GM12864 (cell line): Measurements from ENCODE around the gene POMT2.

Source experiments
- DNase-seq: peaks from one replicate; pipeline ENCODE4 v3.0.0-alpha.2; 2011; ENCODE audit warnings: low read depth
- H3K4me3 ChIP-seq: 2 replicates; pipeline ENCODE4 v1.5.1; 2011; ENCODE audit warnings: mild to moderate bottlenecking, low read depth, low read length, control low read depth
- TF ChIP-seq, protein P1 (sequence below): IDR thresholded peaks from 2 replicates; pipeline ENCODE4 v1.5.1; 2011; ENCODE audit warnings: low read depth, mild to moderate bottlenecking, moderate library complexity, low read length, control low read depth, inconsistent platforms; ENCODE audit errors: missing control alignments

Gene POMT2

DNA sequence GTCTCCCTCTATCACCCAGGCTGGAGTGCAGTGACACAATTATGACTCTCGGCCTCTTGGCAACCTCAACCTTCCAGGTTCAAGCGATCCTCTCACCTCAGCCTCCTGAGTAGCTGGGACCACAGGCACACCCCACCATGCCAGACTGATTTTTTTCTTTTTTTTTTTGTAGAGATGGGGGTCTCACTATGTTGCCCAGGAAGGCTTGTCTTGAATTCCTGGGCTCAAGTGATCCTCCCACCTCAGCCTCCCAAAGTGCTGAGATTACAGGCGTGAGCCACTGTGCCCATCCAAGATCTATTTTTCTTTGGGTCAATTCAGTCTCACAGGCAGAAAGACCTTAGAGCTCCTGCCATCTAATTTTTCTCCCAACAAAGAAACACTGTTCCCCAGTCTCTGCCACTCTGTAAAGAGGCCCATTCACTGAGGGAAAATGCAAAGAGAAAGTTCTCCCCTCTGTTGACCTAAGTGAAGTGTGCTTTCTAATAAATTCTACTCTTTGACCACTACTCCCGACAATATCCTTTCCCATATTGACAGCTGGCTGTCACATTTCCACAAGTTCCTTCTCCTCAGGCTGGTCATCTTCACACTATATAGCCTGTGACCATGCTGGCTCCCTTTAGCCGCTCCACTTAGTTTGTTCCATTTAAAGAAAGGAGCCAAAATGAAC is 32.9 kb upstream of the POMT2 start:
- TF ChIP-seq, protein P1, sequence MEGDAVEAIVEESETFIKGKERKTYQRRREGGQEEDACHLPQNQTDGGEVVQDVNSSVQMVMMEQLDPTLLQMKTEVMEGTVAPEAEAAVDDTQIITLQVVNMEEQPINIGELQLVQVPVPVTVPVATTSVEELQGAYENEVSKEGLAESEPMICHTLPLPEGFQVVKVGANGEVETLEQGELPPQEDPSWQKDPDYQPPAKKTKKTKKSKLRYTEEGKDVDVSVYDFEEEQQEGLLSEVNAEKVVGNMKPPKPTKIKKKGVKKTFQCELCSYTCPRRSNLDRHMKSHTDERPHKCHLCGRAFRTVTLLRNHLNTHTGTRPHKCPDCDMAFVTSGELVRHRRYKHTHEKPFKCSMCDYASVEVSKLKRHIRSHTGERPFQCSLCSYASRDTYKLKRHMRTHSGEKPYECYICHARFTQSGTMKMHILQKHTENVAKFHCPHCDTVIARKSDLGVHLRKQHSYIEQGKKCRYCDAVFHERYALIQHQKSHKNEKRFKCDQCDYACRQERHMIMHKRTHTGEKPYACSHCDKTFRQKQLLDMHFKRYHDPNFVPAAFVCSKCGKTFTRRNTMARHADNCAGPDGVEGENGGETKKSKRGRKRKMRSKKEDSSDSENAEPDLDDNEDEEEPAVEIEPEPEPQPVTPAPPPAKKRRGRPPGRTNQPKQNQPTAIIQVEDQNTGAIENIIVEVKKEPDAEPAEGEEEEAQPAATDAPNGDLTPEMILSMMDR, result no peak
- DNase-seq, result no peak
- H3K4me3 ChIP-seq, result no peak overlapping the region

DNA sequence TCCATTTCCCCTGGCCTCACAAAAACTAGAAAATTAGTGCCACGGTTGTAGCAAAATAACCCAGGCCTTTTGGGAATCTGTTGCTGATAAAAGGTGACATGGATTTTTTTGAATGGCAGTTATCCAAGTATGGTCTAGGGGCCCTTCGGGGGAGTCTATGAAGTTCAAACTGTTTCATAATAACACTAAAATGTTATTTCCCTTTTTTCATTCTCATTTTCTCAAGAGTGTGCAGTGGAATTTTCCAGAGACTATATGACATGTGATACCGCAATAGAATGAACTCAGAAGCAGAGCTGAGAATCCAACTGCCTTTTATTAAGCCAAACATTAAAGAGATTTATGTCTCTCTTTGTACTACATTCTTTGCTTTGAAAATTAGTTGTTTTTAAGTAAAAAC is 27.1 kb upstream of the POMT2 start:
- TF ChIP-seq, protein P1, result no peak
- DNase-seq, result no peak
- H3K4me3 ChIP-seq, result no peak overlapping the region

DNA sequence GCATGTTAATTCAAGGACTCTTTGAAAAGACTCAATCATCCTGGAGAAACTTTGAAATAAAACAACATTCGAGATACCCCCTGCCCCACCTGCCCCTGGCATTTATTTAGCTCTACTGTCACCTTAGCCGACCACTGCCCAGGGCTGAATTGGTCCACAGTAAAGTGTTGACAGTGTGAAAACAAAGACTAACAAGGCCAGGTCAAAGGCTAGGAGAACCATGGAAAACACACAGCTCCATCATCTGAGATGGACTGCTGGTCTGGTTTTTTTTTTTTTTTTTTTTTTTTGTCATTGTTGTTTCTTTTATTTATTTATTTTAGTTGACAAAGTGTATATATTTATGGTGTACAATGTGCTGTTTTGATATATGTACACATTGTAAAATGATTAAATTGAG is 25.8 kb upstream of the POMT2 start:
- TF ChIP-seq, protein P1, result no peak
- no peak overlapping the region for H3K4me3 ChIP-seq
- no peak for DNase-seq

DNA sequence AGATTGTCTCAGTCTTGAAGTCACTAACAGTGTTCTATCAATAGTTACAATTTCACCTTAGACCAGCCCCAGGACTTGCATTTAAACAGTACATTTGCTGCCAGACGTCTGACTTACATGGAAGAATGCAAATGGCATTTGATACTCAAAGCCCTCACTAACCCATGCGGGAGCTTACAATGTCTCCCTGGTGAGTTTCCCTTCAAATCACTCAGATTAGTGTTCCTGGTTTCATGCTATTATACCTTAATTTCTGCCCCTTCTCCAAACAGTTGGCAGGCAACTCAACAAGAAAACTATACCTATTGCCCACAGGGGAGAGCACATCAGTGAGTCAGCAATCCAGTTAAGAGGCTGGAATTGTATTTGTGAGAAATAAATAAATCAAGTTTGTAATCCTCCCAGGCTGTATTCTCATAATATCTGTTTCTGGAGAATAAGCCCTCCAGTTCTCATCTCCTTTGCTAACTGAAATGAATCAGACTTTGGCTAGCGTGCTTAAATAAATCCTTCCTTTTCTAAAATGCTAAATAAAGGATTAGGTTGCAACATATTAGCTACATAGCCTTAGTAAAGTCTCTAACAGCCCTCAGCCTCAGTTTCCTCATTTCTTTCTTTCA is 23.8 kb upstream of the POMT2 start:
- no peak for DNase-seq
- TF ChIP-seq, protein P1, result no peak
- no peak overlapping the region for H3K4me3 ChIP-seq

DNA sequence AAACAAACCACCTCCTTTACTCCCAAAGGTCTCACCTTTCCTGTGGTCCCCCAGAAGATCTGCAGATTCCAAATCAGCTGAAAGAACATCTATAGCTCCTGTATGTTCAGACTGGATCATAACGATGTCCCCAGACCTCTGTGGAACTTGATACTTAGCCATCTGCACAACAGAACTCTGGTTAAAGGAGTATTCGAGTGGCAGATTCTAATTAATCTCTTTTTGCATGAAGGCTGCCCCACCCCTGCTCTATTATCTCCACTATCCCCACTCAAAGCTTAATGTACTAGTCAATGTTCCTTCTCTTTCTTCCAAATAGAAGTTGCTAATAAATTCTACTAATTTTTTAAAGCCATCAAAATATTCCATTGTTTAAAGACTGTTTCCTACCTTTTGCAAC is 23.0 kb upstream of the POMT2 start:
- TF ChIP-seq, protein P1, result no peak
- DNase-seq, result no peak
- no peak overlapping the region for H3K4me3 ChIP-seq

DNA sequence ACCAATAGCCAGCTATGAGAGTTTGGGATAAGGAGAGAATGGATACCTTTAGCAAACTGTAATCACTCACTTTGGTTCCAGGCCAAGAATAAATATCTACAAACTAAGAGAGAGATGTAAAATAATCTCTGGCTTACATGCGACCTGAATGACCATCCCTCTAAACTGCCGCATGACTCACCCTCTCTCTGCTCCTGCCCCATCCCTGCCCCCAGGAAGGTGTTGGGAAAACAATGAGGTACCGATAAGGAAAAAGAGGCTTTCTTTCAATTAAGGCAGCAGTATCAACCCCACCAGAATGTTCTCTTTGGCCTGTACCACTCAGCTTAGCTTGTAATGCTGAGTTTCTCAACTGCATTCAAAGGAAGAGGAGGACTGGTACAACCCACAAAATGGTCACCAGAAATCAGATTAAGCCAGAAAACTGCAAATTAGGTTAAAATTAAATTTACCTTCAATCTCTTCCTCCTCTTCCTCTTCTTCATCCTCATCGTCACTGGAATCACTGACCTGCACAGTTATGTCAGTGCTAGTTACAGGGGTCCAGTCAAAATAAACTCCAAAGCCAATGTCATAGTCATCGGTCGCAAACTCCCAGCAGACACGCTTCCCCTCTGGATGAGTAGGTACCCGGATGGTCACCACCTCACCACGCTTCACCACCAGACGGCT is 22.2 kb upstream of the POMT2 start:
- no peak for DNase-seq
- TF ChIP-seq, protein P1, result no peak
- H3K4me3 ChIP-seq, result no peak overlapping the region
